Retina (tissue), 1 donor: ENCODE measurements around the gene KIAA0930.

ENCODE experiments used
- DNase-seq: peaks from one replicate; pipeline ENCODE4 v3.0.0-alpha.2; 2016

KIAA0930 gene

GRCh38 chr22:45171830-45172229 is 68.9 kb downstream of the KIAA0930 start:
- no peak for DNase-seq

GRCh38 chr22:45169591-45170466 is 70.9 kb downstream of the KIAA0930 start:
- no peak for DNase-seq

GRCh38 chr22:45166932-45167331 is 73.8 kb downstream of the KIAA0930 start:
- no peak for DNase-seq

- DNase-seq, result peak; percentile 25
Measured at GRCh38 chr22:45164270-45165088, 76.2 kb downstream of the KIAA0930 start.

GRCh38 chr22:45163451-45164269 is 77.0 kb downstream of the KIAA0930 start, which contains the start of gene NUP50:
TSS of gene NUP50 (plus strand) at chr22:45163925. CDS start at chr22:45168178, 4,253 bp downstream.
- DNase-seq, result peak; percentile 96

- no peak for DNase-seq
Measured at GRCh38 chr22:45163099-45163450, 77.6 kb downstream of the KIAA0930 start.

GRCh38 chr22:45162531-45162930 is 78.2 kb downstream of the KIAA0930 start:
- DNase-seq, result no peak

- no peak for DNase-seq
Measured at GRCh38 chr22:45159652-45160462, 80.8 kb downstream of the KIAA0930 start.

- DNase-seq, result no peak
Measured at GRCh38 chr22:45157907-45158306, 82.8 kb downstream of the KIAA0930 start.

GRCh38 chr22:45155050-45155840 is 85.4 kb downstream of the KIAA0930 start:
- no peak for DNase-seq

GRCh38 chr22:45154383-45154782 is 86.3 kb downstream of the KIAA0930 start:
- no peak for DNase-seq

GRCh38 chr22:45151503-45151902 is 89.2 kb downstream of the KIAA0930 start:
- DNase-seq, result no peak

- no peak for DNase-seq
Measured at GRCh38 chr22:45150139-45150538, 90.6 kb downstream of the KIAA0930 start.

GRCh38 chr22:45149671-45150070 is 91.0 kb downstream of the KIAA0930 start:
- DNase-seq, result no peak

- DNase-seq, result no peak
Measured at GRCh38 chr22:45144916-45145315, 95.8 kb downstream of the KIAA0930 start.

GRCh38 chr22:45142376-45142775 is 98.3 kb downstream of the KIAA0930 start:
- no peak for DNase-seq
